Measurements from ENCODE around the gene C9orf153.

- no peak for TF ChIP-seq POLR2A (IDR thresholded peaks at IDR 0.05)
- no peak for TF ChIP-seq CTCF (IDR thresholded peaks at IDR 0.05)
Measured at GRCh38 chr9:86257391-86257790, 2.1 kb downstream of the C9orf153 start.

All from thyroid gland (tissue), 4 donors.